IPS-NIHi7 (cell line): ENCODE data around the gene WDR53.
"Not testable (repeated sequence)": the region's sequence is repeated elsewhere in the genome, so short reads cannot be mapped to it uniquely, and the experiment has no call there.

Source experiments
- DNase-seq: peaks from one replicate; pipeline ENCODE4 v3.0.0; 2012; ENCODE audit warnings: mixed read lengths; ENCODE audit errors: extremely low spot score

WDR53 gene

GRCh38 chr3:196568246-196569002 lies at the start of gene WDR53, which contains the start of gene FBXO45:
WDR53 (minus strand) TSS chr3:196568554; CDS start chr3:196561475, 7,079 bp downstream.
FBXO45 (plus strand) TSS chr3:196568660; CDS start chr3:196568985, 325 bp downstream.
- peak; percentile 99 for DNase-seq

GRCh38 chr3:196617256-196617655 lies 48.9 kb upstream of the WDR53 start:
- DNase-seq: no peak

GRCh38 chr3:196615234-196615633 lies 46.9 kb upstream of the WDR53 start:
- not testable (repeated sequence) for DNase-seq

DNA sequence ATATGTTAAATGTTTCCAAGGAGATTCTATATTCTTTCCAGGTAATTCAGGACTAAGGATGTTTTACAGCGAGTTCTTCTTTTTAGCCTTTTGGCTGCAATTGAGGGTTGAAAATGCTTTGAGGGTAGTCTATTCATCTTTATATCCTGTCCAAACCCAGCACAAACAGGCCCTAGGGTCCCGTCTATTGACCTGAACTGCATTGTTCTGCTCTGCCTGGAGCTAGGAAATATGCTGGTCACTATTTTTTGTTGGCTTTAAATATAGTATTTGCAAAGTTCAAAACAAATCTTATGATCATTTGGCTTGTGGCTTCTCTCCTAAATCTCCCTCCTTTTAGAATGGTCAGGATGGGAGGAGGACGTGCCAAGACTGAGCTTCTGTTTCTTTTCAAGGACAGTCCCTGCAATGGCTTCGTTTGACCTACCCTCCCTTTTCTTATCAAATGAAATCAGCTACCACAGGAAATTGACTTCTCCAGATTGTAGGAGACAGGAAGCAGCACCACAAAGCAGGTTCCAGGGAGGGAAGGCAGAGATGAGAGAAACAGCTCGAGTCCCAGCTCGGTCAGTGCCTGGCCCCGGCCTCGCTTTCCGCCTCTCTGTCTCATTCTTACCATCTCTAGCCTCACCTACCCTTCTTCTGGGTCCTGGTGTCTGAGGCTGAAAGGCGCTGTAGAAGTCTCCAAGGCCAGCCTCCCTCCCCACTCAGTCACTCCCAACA lies 43.6 kb upstream of the WDR53 start:
- DNase-seq: no peak

- DNase-seq: no peak
Measured at GRCh38 chr3:196609805-196610515, 41.6 kb upstream of the WDR53 start.

- DNase-seq: peak; percentile 95
Measured at GRCh38 chr3:196609343-196609775, 41.0 kb upstream of the WDR53 start.

GRCh38 chr3:196608693-196609092 lies 40.3 kb upstream of the WDR53 start:
- DNase-seq: no peak

GRCh38 chr3:196604548-196604947 lies 36.2 kb upstream of the WDR53 start:
- no peak for DNase-seq

- no peak for DNase-seq
Measured at GRCh38 chr3:196603683-196604082, 35.3 kb upstream of the WDR53 start.

GRCh38 chr3:196602673-196603072 lies 34.3 kb upstream of the WDR53 start:
- DNase-seq: no peak

DNA sequence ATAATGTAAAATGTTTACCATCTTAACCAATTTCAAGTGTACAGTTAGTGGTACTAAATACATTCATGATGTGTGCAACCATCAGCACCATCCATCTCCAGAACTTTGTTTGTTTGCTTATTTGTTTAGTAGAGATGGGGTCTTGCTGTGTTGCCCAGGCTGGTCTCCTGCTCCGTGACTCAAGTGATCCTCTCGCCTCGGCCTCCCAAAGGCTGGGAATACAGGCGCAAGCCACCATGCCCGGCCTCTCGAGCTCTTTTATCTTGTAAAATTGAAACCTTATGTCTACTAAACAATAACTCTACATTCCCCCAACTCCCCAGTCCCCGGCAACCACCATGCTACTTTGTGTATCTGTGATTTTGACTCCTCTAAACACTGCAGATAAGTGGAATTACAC lies 32.0 kb upstream of the WDR53 start:
- DNase-seq: no peak

DNA sequence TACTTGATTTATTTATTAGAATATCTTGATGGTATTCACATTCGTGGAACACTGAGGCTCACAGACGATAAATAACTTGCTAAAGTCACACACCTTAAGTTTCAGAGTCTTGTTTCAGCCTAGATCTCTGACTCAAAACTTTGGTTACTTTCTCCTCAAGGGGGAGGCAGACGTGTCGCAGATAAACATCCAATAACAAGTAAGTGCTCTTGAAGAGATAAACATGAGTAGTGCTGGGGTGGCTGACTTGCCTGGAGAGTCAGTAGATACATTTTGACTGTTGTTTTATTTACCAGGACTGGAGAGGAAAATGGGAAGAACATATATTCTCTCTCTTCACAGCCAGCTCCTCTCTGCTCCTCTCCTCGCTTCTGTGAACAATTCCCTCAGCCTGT lies 31.4 kb upstream of the WDR53 start:
- no peak for DNase-seq

- not testable (repeated sequence) for DNase-seq
Measured at GRCh38 chr3:196597971-196598733, 29.8 kb upstream of the WDR53 start.

DNA sequence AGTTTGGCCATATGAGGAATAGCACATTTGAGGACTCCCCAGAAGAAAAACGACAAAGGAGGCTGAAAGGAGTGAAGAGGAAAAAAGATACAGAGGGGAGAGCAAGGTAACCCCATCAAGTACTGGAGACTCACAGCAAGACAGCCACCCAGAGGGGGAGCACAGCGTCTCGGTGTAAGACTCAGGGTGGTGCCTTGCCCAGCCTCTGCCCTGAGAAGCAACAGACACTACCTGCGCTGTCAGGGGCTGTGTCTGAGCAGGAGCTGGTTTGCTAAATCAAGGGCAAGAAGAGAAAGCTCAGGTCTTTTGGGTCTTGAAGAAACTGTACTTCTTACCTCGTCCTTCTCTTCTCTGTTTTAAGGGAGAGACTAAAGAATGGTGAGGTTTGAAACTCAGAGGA lies 28.0 kb upstream of the WDR53 start:
- DNase-seq: no peak

DNA sequence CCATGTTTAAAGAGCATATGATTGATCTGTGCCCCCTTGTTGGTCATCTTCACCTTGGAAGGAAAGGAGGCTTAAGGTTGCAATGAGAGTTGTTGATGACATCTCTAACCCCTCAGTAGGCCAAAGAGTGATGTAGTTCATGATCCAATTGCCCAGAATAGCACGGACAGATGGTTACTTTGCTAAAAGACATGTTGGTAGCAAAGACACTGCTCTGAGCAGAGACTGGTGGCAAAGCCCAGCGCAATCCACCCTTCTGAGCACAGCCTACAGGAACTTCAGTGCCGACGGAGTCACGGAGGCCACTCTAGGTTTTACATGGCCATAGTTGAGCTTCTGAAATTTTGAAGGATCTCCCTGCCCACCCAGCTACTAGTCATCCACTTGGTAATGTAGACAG lies 21.9 kb upstream of the WDR53 start:
- no peak for DNase-seq

DNA sequence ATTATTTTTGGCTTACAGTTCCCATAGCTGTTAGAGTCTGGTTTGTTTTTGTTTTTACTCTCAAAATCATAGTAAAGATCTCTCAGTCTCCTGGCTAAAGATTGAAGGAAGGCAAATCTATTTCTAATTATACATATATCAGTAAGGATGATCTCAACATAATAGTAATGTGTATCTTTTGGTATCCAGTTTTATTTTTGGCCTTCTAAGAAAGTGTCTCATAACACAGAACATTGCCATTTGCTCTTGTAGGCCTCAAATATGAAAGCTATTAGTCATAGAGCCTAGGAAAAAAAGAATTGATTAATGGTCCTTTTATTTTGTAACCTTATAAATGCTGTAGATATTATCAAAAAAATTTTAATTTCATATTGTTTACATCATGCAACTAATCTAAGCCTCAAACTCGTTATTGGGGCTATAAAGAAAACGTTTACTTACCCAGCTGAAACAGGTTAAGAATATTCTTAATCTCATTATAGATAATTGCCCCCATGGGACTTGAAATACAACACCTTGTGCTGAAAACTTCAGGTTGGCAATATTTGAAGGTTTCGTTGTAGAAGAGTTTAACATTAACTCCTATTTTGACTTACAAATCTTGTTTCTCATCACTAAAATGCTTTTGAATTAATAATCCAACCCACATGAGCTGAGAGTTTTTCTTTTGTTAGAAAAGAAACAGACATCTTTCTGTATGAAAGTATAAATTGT lies 16.8 kb upstream of the WDR53 start:
- DNase-seq: no peak

DNA sequence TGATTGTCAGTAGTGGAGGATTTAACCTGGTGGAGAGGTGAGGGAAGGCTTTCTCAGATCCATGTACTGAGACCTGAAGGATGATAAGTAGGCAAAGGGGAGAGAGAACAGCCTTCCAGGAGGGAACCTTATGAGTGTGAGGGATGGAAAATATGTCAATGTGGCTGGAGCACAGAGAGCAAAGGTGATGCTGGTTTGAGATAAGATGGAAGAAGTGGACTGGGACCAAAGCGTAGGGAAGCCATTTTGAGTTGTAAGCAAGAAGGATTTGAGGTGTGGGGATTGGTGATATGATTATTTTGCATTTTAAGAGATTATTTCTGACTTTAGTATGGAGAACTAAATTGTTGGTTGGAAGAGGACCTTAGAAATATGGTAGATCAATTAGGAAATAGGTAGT lies 4.0 kb upstream of the WDR53 start:
- no peak for DNase-seq

GRCh38 chr3:196570332-196570731 lies 2.0 kb upstream of the WDR53 start:
- DNase-seq: not testable (repeated sequence)

- peak; percentile 57 for DNase-seq
Measured at GRCh38 chr3:196569003-196569516, 706 bp upstream of the WDR53 start.

GRCh38 chr3:196563721-196564225 lies 4.6 kb downstream of the WDR53 start:
- DNase-seq: no peak

GRCh38 chr3:196559826-196560225 lies 8.5 kb downstream of the WDR53 start:
- DNase-seq: no peak
